Right lobe of liver (tissue), 6 donors: Measurements from ENCODE around the gene P2RY8. TPM values are rescaled to one million over a fixed set of nuclear protein-coding genes. Genes with fewer than 3 reads are reported as not detected.
A peak's percentile ranks its signal among the peaks of the same experiment; 100 is the strongest.
"Not testable (repeated sequence)": the region's sequence is repeated elsewhere in the genome, so short reads cannot be mapped to it uniquely, and the experiment has no call there.

Source experiments
- ATAC-seq, 4 donors: fragments of 200-7000 bp; cut with Tn5 transposase; one replicate each; pipeline ENCODE4 v1.9.1; 2020; ENCODE audit warnings: mild to moderate bottlenecking in 4 of 4, moderate library complexity in 4 of 4
- DNase-seq, 3 donors: peaks; one replicate each; pipeline ENCODE4 v3.0.0-alpha.2; 2020
- H3K27ac ChIP-seq, 3 donors: fragments of 200-600 bp; one replicate each; pipeline ENCODE4 v1.8.0; 2022
- H3K27me3 ChIP-seq, 2 donors: fragments of 200-600 bp; one replicate each; pipeline ENCODE4 v1.8.0; 2022
- H3K36me3 ChIP-seq, 4 donors: fragments of 200-600 bp; sonication (generic) in 1 of 4; one replicate each; pipeline versions ENCODE4 v1.5.1 to v1.8.0; 2017 to 2022; ENCODE audit warnings: control low read depth in 1 of 4
- H3K4me1 ChIP-seq, 4 donors: fragments of 200-600 bp; sonication (generic) in 1 of 4; one replicate each; pipeline versions ENCODE4 v1.5.1 to v1.8.0; 2017 to 2022; ENCODE audit warnings: control low read depth in 1 of 4
- H3K4me3 ChIP-seq, 3 donors: fragments of 200-600 bp; one replicate each; pipeline ENCODE4 v1.8.0; 2022
- H3K9me3 ChIP-seq, 4 donors: fragments of 200-600 bp; sonication (generic) in 1 of 4; one replicate each; pipeline versions ENCODE4 v1.5.1 to v1.8.0; 2017 to 2022; ENCODE audit warnings: control low read depth in 1 of 4
- CTCF ChIP-seq, 4 donors: fragments of 200-600 bp in 3 of 4; fragments of 450-650 bp in 1 of 4; IDR thresholded peaks; one replicate each; pipeline versions ENCODE4 v1.5.1 to v1.8.0; 2016 to 2022; ENCODE audit warnings: antibody characterized with exemption in 4 of 4, mild to moderate bottlenecking in 2 of 4
- POLR2A ChIP-seq: fragments of 450-650 bp; IDR thresholded peaks from one replicate; pipeline ENCODE4 v1.6.1; 2017; ENCODE audit warnings: antibody characterized with exemption, mild to moderate bottlenecking
- whole genome bisulfite sequencing: methylation state at CpG from one replicate; pipeline ENCODE4 v1.1.6; 2018; ENCODE audit warnings: low coverage, low lambda C conversion rate; ENCODE audit not compliant: insufficient coverage; ENCODE audit errors: missing lambda C conversion rate; 5-methylcytosine and 5-hydroxymethylcytosine counted together
- intact Hi-C, 2 donors: fragments of 100-400 bp; cut with DNase I; formaldehyde crosslinking; loops; one replicate each; pipeline versions ENCODE4 v1.11.2 to v1.14.1; 2022
- total RNA-seq, 6 experiments: library from RNA; depleted of rRNA in 2 of 6; stranded (reverse); fragments of >200 nt in 2 of 6; fragmentation: NEBNext Ultra II Directional in 3 of 6; extraction: Animal tissue kit (Norgen Biotek cat#: 25700) in 3 of 6; gene quantifications; one replicate each; pipeline versions ENCODE4 v1.1.0 to v1.2.4, GENCODE V29; 2016 to 2023
- donor health status: DM: no; HTN: yes; CAD: no.
- donor health status: DM: no; HTN: no; CAD: no.
- donor health status: DM: no; HTN: no; CAD: no.
- donor health status: DM: no; HTN: yes; CAD: no.
- donor health status: DM: no; HTN: yes; CAD: no.

P2RY8 gene
- total RNA-seq, 6 experiments from 2014 or later = 0.37 to 0.87 (median 0.73) TPM

GRCh38 chrX:1564750-1565683 is 28.0 kb upstream of the P2RY8 start:
- DNase-seq = peak in 1 of 3 donors; percentile 19
- TF ChIP-seq POLR2A = no peak
- no peak for TF ChIP-seq CTCF (IDR thresholded peaks at IDR 0.05)
- H3K4me1 ChIP-seq = no peaks in the 10 kb centered on the region
- H3K36me3 ChIP-seq = no peaks in the 10 kb centered on the region
- H3K9me3 ChIP-seq = no peaks in the 10 kb centered on the region
- H3K27ac ChIP-seq = no peak overlapping the region
- H3K27me3 ChIP-seq = no peaks in the 10 kb centered on the region
- ATAC-seq = no peak
- H3K4me3 ChIP-seq = no peak overlapping the region
- 33% methylated on average over 6 of the region's 10 CpGs for WGBS
- intact Hi-C loops = no loop called here

- 64% methylated on average over 4 of the region's 7 CpGs for WGBS
- H3K9me3 ChIP-seq, H3K4me1 ChIP-seq, ATAC-seq, H3K27me3 ChIP-seq, DNase-seq, intact Hi-C loops, H3K36me3 ChIP-seq, H3K4me3 ChIP-seq, H3K27ac ChIP-seq: not testable (repeated sequence)
Observed at GRCh38 chrX:1564077-1564476, 27.1 kb upstream of the P2RY8 start.

GRCh38 chrX:1561164-1561563 is 24.2 kb upstream of the P2RY8 start:
- no peak for DNase-seq
- intact Hi-C loops = no loop called here
- TF ChIP-seq POLR2A (no peak), CTCF (IDR thresholded peaks at IDR 0.05) (no peak)

GRCh38 chrX:1558761-1559468 is 21.9 kb upstream of the P2RY8 start:
- DNase-seq (peak in 1 of 3 donors; percentile 14), ATAC-seq (no peak)
- intact Hi-C loops = no loop called here
- Histone ChIP-seq H3K27me3 (no peaks in the 10 kb centered on the region), H3K9me3 (no peaks in the 10 kb centered on the region), H3K36me3 (no peaks in the 10 kb centered on the region), H3K4me3 (no peak overlapping the region), H3K27ac (no peak overlapping the region), H3K4me1 (no peaks in the 10 kb centered on the region)
- TF ChIP-seq CTCF (IDR thresholded peaks at IDR 0.05) (no peak), POLR2A (no peak)
- WGBS = 87% methylated on average over 3 of the region's 13 CpGs

More at GRCh38 chrX:1561164-1561563, 24.2 kb upstream of the P2RY8 start:
- WGBS = 30% methylated on average over 2 of the region's 2 CpGs
- Histone ChIP-seq H3K36me3 (no peaks in the 10 kb centered on the region), H3K27ac (no peak overlapping the region), H3K9me3 (no peaks in the 10 kb centered on the region), H3K4me1 (no peaks in the 10 kb centered on the region), H3K27me3 (no peaks in the 10 kb centered on the region), H3K4me3 (no peak overlapping the region)
- ATAC-seq = no peak

- H3K27me3 ChIP-seq, ATAC-seq, H3K36me3 ChIP-seq, H3K9me3 ChIP-seq, H3K27ac ChIP-seq, H3K4me1 ChIP-seq, intact Hi-C loops, H3K4me3 ChIP-seq: not testable (repeated sequence)
- peak in 1 of 3 donors; percentile 8 for DNase-seq
Observed at GRCh38 chrX:1557442-1557841, 20.5 kb upstream of the P2RY8 start.
